ENCODE results near the gene NUDCD2.
"Not testable (repeated sequence)": the region's sequence is repeated elsewhere in the genome, so short reads cannot be mapped to it uniquely, and the experiment has no call there.

Gene NUDCD2

GRCh38 chr5:163460562-163461171 is 765 bp upstream of the NUDCD2 start, which contains the start of gene HMMR:
Gene HMMR (plus strand): TSS chr5:163460632. CDS start chr5:163460693, 61 bp downstream.
- Histone ChIP-seq H3K36me3 (ENCODE audit: insufficient read depth, low read length) (peaks cover 4% of the 10 kb centered on the region), H3K4me1 (ENCODE audit: control insufficient read depth, insufficient read depth, low read length) (peaks cover 26% of the 10 kb centered on the region), H3K4me3 (ENCODE audit: low read length) (peak within 1 kb of the TSS; percentile 79), H3K4me2 (ENCODE audit: low read length) (peak within 1 kb of the TSS; percentile 90), H3K9ac (ENCODE audit: low read depth, low read length) (peak within 1 kb of the TSS; percentile 85), H3K27me3 (ENCODE audit: control insufficient read depth, insufficient read depth, low read length) (no peaks in the 10 kb centered on the region), H3K9me3 (replicated peaks; ENCODE audit: low read length) (no peaks in the 10 kb centered on the region)

DNA sequence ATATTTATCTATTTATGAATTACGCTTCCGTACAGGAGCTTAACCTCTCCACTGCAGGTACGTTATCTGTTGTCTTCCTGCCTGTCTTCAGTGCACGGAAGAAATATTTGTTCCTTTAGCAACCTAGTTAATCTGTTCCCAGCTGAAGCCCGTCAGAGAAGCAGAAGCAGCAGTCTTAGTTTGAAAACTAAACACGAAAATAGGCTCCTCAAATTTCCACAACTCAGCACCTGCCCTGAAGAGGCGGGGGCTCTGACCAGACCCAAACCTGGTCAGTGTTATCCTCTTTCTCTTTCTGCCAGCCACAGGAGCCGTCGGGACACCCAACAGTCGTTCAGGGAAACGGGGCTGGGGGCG is 462 bp downstream of the NUDCD2 start:
- H3K36me3 ChIP-seq (ENCODE audit: insufficient read depth, low read length) = peaks cover 4% of the 10 kb centered on the region
- H3K9ac ChIP-seq (ENCODE audit: low read depth, low read length) = peak overlapping the region; percentile 85
- H3K4me2 ChIP-seq (ENCODE audit: low read length) = peak overlapping the region; percentile 73
- H3K27me3 ChIP-seq (ENCODE audit: control insufficient read depth, insufficient read depth, low read length) = no peaks in the 10 kb centered on the region
- no peaks in the 10 kb centered on the region for H3K9me3 ChIP-seq (replicated peaks; ENCODE audit: low read length)
- H3K4me1 ChIP-seq (ENCODE audit: control insufficient read depth, insufficient read depth, low read length) = peaks cover 26% of the 10 kb centered on the region
- peak overlapping the region; percentile 74 for H3K4me3 ChIP-seq (ENCODE audit: low read length)

DNA sequence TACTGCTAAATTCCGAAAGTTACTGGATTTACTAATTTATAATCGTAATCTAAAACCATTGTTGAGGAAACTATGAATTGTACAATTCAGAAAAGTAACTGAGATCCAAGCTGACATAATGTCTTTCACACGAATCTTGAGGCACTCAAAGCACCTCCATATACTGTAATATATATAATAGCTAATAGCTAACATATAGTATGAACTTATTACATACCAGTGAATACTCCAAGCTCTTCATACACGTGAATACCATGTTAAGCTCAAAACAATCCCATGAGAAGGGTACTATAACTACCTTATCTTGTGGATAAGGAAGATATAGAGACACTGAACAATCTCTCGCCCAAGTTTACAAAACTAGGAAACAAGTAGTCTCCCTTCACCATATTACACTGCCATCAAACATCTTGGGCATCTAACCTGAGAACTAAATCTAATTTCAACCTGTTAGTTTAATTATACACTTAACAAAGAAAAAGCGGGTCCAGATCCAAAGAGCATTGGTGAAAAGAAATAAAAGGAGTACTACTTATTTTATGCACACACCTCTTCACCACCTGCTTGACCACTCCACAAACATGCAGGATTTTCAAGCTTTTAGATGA is 1.0 kb downstream of the NUDCD2 start:
- Histone ChIP-seq H3K36me3 (ENCODE audit: insufficient read depth, low read length) (peaks cover 6% of the 10 kb centered on the region), H3K27me3 (ENCODE audit: control insufficient read depth, insufficient read depth, low read length) (no peaks in the 10 kb centered on the region), H3K4me1 (ENCODE audit: control insufficient read depth, insufficient read depth, low read length) (peaks cover 26% of the 10 kb centered on the region), H3K4me2 (ENCODE audit: low read length) (peak overlapping the region; percentile 73), H3K4me3 (ENCODE audit: low read length) (peak overlapping the region; percentile 74), H3K9me3 (replicated peaks; ENCODE audit: low read length) (no peaks in the 10 kb centered on the region), H3K9ac (ENCODE audit: low read depth, low read length) (peak overlapping the region; percentile 85)

GRCh38 chr5:163456840-163457239 is 3.1 kb downstream of the NUDCD2 start:
- peaks cover 14% of the 10 kb centered on the region for H3K36me3 ChIP-seq (ENCODE audit: insufficient read depth, low read length)
- no peak overlapping the region for H3K9ac ChIP-seq (ENCODE audit: low read depth, low read length)

GRCh38 chr5:163456029-163456589 is 3.8 kb downstream of the NUDCD2 start:
- H3K36me3 ChIP-seq (ENCODE audit: insufficient read depth, low read length) = peaks cover 15% of the 10 kb centered on the region
- H3K4me2 ChIP-seq (ENCODE audit: low read length) = no peak overlapping the region
- H3K4me1 ChIP-seq (ENCODE audit: control insufficient read depth, insufficient read depth, low read length) = peaks cover 7% of the 10 kb centered on the region
- no peak overlapping the region for H3K4me3 ChIP-seq (ENCODE audit: low read length)
- H3K9me3 ChIP-seq (replicated peaks; ENCODE audit: low read length) = no peaks in the 10 kb centered on the region
- no peaks in the 10 kb centered on the region for H3K27me3 ChIP-seq (ENCODE audit: control insufficient read depth, insufficient read depth, low read length)
- H3K9ac ChIP-seq (ENCODE audit: low read depth, low read length) = no peak overlapping the region

More at GRCh38 chr5:163456840-163457239, 3.1 kb downstream of the NUDCD2 start:
- Histone ChIP-seq H3K4me3 (ENCODE audit: low read length) (no peak overlapping the region), H3K27me3 (ENCODE audit: control insufficient read depth, insufficient read depth, low read length) (no peaks in the 10 kb centered on the region), H3K4me2 (ENCODE audit: low read length) (no peak overlapping the region), H3K9me3 (replicated peaks; ENCODE audit: low read length) (no peaks in the 10 kb centered on the region), H3K4me1 (ENCODE audit: control insufficient read depth, insufficient read depth, low read length) (peaks cover 7% of the 10 kb centered on the region)

GRCh38 chr5:163455406-163455805 is 4.5 kb downstream of the NUDCD2 start:
- not testable (repeated sequence) for H3K9ac ChIP-seq (ENCODE audit: low read depth, low read length); H3K9me3 ChIP-seq (replicated peaks; ENCODE audit: low read length); H3K4me3 ChIP-seq (ENCODE audit: low read length); H3K4me2 ChIP-seq (ENCODE audit: low read length); H3K27me3 ChIP-seq (ENCODE audit: control insufficient read depth, insufficient read depth, low read length); H3K4me1 ChIP-seq (ENCODE audit: control insufficient read depth, insufficient read depth, low read length)
- peaks cover 22% of the 10 kb centered on the region for H3K36me3 ChIP-seq (ENCODE audit: insufficient read depth, low read length)

DNA sequence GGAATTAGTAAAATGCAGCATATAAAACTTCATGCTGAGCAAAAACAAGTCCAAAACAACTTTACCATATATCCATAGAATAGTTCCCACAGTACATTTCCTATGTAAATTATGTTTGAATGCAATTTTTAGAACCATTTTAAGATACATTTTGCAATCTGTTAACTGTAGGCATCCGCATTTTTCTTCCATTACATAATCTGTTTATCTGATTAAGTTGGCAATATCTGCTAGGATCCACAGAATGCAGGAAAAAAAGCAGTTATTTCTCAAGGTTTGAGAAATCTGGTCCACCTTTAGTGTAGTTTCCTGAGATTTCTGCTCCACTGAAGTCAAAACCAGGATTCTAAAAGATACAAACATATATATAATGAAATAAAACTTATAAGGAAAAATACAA is 6.2 kb downstream of the NUDCD2 start:
- H3K4me2 ChIP-seq (ENCODE audit: low read length) = no peak overlapping the region
- H3K27me3 ChIP-seq (ENCODE audit: control insufficient read depth, insufficient read depth, low read length) = no peaks in the 10 kb centered on the region
- H3K9me3 ChIP-seq (replicated peaks; ENCODE audit: low read length) = no peaks in the 10 kb centered on the region
- H3K4me1 ChIP-seq (ENCODE audit: control insufficient read depth, insufficient read depth, low read length) = peaks cover 4% of the 10 kb centered on the region
- H3K36me3 ChIP-seq (ENCODE audit: insufficient read depth, low read length) = peaks cover 28% of the 10 kb centered on the region
- H3K4me3 ChIP-seq (ENCODE audit: low read length) = no peak overlapping the region
- no peak overlapping the region for H3K9ac ChIP-seq (ENCODE audit: low read depth, low read length)

DNA sequence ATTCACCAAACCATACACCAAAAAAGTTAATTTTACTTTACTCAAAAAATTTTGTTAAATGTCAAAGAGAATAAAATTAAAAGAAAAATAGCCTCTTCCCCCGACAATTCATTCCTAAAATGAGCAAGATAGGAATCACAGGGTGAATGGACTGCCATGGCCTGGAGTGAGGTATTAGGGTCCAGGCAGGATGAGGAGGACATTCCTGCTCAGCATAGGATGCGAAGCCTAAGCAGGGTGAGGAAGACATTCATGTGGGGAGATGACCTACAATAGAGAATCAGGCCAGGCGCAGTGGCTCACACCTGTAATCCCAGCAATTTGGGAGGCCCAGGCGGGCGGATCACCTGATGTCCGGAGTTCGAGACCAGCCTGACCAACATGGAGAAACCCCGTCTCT is 8.4 kb downstream of the NUDCD2 start:
- H3K4me2 ChIP-seq (ENCODE audit: low read length) = no peak overlapping the region
- no peaks in the 10 kb centered on the region for H3K27me3 ChIP-seq (ENCODE audit: control insufficient read depth, insufficient read depth, low read length)
- H3K36me3 ChIP-seq (ENCODE audit: insufficient read depth, low read length) = peaks cover 45% of the 10 kb centered on the region
- no peak overlapping the region for H3K9ac ChIP-seq (ENCODE audit: low read depth, low read length)
- no peaks in the 10 kb centered on the region for H3K9me3 ChIP-seq (replicated peaks; ENCODE audit: low read length)
- H3K4me1 ChIP-seq (ENCODE audit: control insufficient read depth, insufficient read depth, low read length) = no peaks in the 10 kb centered on the region
- no peak overlapping the region for H3K4me3 ChIP-seq (ENCODE audit: low read length)

GRCh38 chr5:163448491-163448890 is 11.4 kb downstream of the NUDCD2 start:
- H3K36me3 ChIP-seq (ENCODE audit: insufficient read depth, low read length) = peaks cover 66% of the 10 kb centered on the region
- H3K4me3 ChIP-seq (ENCODE audit: low read length) = no peak overlapping the region
- no peaks in the 10 kb centered on the region for H3K27me3 ChIP-seq (ENCODE audit: control insufficient read depth, insufficient read depth, low read length)
- no peak overlapping the region for H3K9ac ChIP-seq (ENCODE audit: low read depth, low read length)
- no peaks in the 10 kb centered on the region for H3K4me1 ChIP-seq (ENCODE audit: control insufficient read depth, insufficient read depth, low read length)
- no peaks in the 10 kb centered on the region for H3K9me3 ChIP-seq (replicated peaks; ENCODE audit: low read length)
- no peak overlapping the region for H3K4me2 ChIP-seq (ENCODE audit: low read length)

DNA sequence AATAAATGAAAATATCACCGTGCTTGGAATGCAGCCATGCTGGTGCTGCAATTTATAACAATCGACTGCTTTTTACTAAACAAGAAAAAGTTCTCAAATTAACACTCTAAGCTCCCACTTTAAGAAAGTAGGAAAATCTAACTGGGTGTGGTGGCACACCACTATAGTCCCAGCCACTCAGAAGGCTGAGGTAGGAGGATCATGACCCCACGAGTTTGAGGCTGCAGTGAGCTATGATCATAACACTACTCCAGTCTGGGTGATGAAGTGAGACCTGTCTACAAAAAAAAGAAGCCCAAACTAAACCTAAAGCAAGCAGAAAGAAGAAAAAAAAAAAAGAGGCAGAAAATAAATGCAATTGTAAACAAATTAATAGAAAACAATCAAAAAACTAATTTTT is 12.0 kb downstream of the NUDCD2 start:
- H3K27me3 ChIP-seq (ENCODE audit: control insufficient read depth, insufficient read depth, low read length) = no peaks in the 10 kb centered on the region
- no peak overlapping the region for H3K4me3 ChIP-seq (ENCODE audit: low read length)
- H3K4me2 ChIP-seq (ENCODE audit: low read length) = no peak overlapping the region
- no peaks in the 10 kb centered on the region for H3K9me3 ChIP-seq (replicated peaks; ENCODE audit: low read length)
- H3K4me1 ChIP-seq (ENCODE audit: control insufficient read depth, insufficient read depth, low read length) = no peaks in the 10 kb centered on the region
- H3K36me3 ChIP-seq (ENCODE audit: insufficient read depth, low read length) = peaks cover 67% of the 10 kb centered on the region
- no peak overlapping the region for H3K9ac ChIP-seq (ENCODE audit: low read depth, low read length)

DNA sequence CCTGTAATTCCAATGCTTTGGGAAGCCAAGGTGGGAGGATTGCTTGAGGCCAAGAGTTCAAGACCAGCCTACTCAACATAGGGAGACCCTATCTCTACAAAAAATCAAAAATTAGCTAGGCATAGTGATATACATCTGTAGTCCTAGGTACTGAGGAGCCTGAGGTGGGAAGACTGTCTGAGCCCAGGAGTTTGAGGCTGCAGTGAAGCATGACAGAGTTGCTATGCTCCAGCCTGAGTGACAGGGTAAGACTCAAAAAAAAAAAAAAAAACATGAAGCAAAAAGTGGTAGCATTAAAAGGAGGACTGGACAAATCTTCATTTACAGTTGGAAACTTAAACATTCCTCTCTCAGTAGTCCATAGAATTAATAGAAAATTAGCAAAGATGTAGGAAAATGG is 12.7 kb downstream of the NUDCD2 start:
- Histone ChIP-seq H3K4me3 (ENCODE audit: low read length) (no peak overlapping the region), H3K4me2 (ENCODE audit: low read length) (no peak overlapping the region), H3K4me1 (ENCODE audit: control insufficient read depth, insufficient read depth, low read length) (no peaks in the 10 kb centered on the region), H3K9me3 (replicated peaks; ENCODE audit: low read length) (no peaks in the 10 kb centered on the region), H3K27me3 (ENCODE audit: control insufficient read depth, insufficient read depth, low read length) (no peaks in the 10 kb centered on the region), H3K9ac (ENCODE audit: low read depth, low read length) (no peak overlapping the region), H3K36me3 (ENCODE audit: insufficient read depth, low read length) (peaks cover 71% of the 10 kb centered on the region)

- Histone ChIP-seq H3K4me1 (ENCODE audit: control insufficient read depth, insufficient read depth, low read length) (no peaks in the 10 kb centered on the region), H3K4me3 (ENCODE audit: low read length) (no peak overlapping the region), H3K9me3 (replicated peaks; ENCODE audit: low read length) (no peaks in the 10 kb centered on the region), H3K4me2 (ENCODE audit: low read length) (no peak overlapping the region), H3K9ac (ENCODE audit: low read depth, low read length) (no peak overlapping the region), H3K27me3 (ENCODE audit: control insufficient read depth, insufficient read depth, low read length) (no peaks in the 10 kb centered on the region), H3K36me3 (ENCODE audit: insufficient read depth, low read length) (peaks cover 79% of the 10 kb centered on the region)
These were observed 14.6 kb downstream of the NUDCD2 start for GRCh38 chr5:163445345-163445744.
